GM23338 (cell line): ENCODE measurements around the gene PTS. TPM values are rescaled to one million over a fixed set of nuclear protein-coding genes. Genes with fewer than 3 reads are reported as not detected.
A peak's percentile ranks its signal among the peaks of the same experiment; 100 is the strongest.

ENCODE experiments used
- ATAC-seq: fragments of 200-7000 bp; cut with Tn5 transposase; 3 replicates; pipeline ENCODE4 v1.9.1; 2020
- DNase-seq: peaks from one replicate; pipeline ENCODE4 v3.0.0-alpha.2; 2015; ENCODE audit warnings: low spot score
- H2AFZ ChIP-seq: fragments of 200-600 bp; sonication (generic); 2 replicates; pipeline ENCODE4 v1.8.0; 2016; ENCODE audit warnings: antibody characterized with exemption, mild to moderate bottlenecking, moderate library complexity
- H3F3A ChIP-seq: fragments of 200-600 bp; sonication (generic); replicated peaks from 2 replicates; pipeline ENCODE4 v1.8.0; 2017; ENCODE audit warnings: antibody characterized with exemption, mixed run types, low read depth
- H3K27ac ChIP-seq: fragments of 200-600 bp; sonication (generic); 2 replicates; pipeline ENCODE4 v1.6.1; 2016; ENCODE audit warnings: low read depth
- H3K27me3 ChIP-seq: fragments of 200-600 bp; sonication (generic); 2 replicates; pipeline ENCODE4 v1.8.0; 2016; ENCODE audit warnings: mild to moderate bottlenecking, mixed run types, moderate library complexity; ENCODE audit not compliant: insufficient read depth
- H3K36me3 ChIP-seq: fragments of 200-600 bp; sonication (generic); 2 replicates; pipeline ENCODE4 v1.8.0; 2016; ENCODE audit warnings: mild to moderate bottlenecking; ENCODE audit not compliant: insufficient read depth
- H3K4me1 ChIP-seq: fragments of 200-600 bp; sonication (generic); 2 replicates; pipeline ENCODE4 v1.8.0; 2016; ENCODE audit warnings: mild to moderate bottlenecking, moderate library complexity; ENCODE audit not compliant: insufficient read depth
- H3K4me2 ChIP-seq: fragments of 200-600 bp; sonication (generic); 2 replicates; pipeline ENCODE4 v1.7.1; 2017; ENCODE audit warnings: mixed run types
- H3K4me3 ChIP-seq: fragments of 200-600 bp; sonication (generic); 2 replicates; pipeline ENCODE4 v1.6.1; 2016; ENCODE audit warnings: mixed run types
- H3K79me2 ChIP-seq: fragments of 200-600 bp; sonication (generic); replicated peaks from 2 replicates; pipeline ENCODE4 v1.8.0; 2017; ENCODE audit warnings: mild to moderate bottlenecking; ENCODE audit not compliant: insufficient read depth
- H3K9me2 ChIP-seq: fragments of 200-600 bp; sonication (generic); 2 replicates; pipeline ENCODE4 v1.8.0; 2017; ENCODE audit not compliant: insufficient read depth
- H4K20me1 ChIP-seq: fragments of 200-600 bp; sonication (generic); replicated peaks from 2 replicates; pipeline ENCODE4 v1.8.0; 2017; ENCODE audit warnings: mild to moderate bottlenecking; ENCODE audit not compliant: insufficient read depth
- H3K27ac Mint-ChIP-seq: 2 replicates; pipeline ENCODE4 v1.8.0; 2020; ENCODE audit warnings: inconsistent platforms, mild to moderate bottlenecking, moderate library complexity, mixed read lengths
- H3K27me3 Mint-ChIP-seq: 3 replicates; pipeline ENCODE4 v1.8.0; 2022; ENCODE audit warnings: low read depth, mild to moderate bottlenecking, moderate library complexity, mixed read lengths, inconsistent platforms; ENCODE audit not compliant: insufficient read depth, poor library complexity
- H3K36me3 Mint-ChIP-seq: 3 replicates; pipeline ENCODE4 v1.8.0; 2021; ENCODE audit warnings: low read depth, mild to moderate bottlenecking, inconsistent platforms, moderate library complexity, mixed read lengths
- H3K4me1 Mint-ChIP-seq: 3 replicates; pipeline ENCODE4 v1.8.0; 2020; ENCODE audit warnings: mild to moderate bottlenecking, inconsistent platforms, mixed read lengths
- H3K4me3 Mint-ChIP-seq: 3 replicates; pipeline ENCODE4 v1.8.0; 2021; ENCODE audit warnings: moderate library complexity, mild to moderate bottlenecking, inconsistent platforms, mixed read lengths
- H3K9me3 Mint-ChIP-seq: 3 replicates; pipeline ENCODE4 v1.8.0; 2020; ENCODE audit warnings: moderate library complexity, mild to moderate bottlenecking, inconsistent platforms, mixed read lengths
- CREB1 ChIP-seq: fragments of 250-450 bp; sonication (Bioruptor Pico); IDR thresholded peaks from 2 replicates; pipeline ENCODE4 v1.5.0; 2020; ENCODE audit warnings: low read depth, mild to moderate bottlenecking, moderate library complexity
- CTCF ChIP-seq, 2 experiments: fragments of 200-600 bp in 1 of 2; sonication (generic) in 1 of 2; conservative IDR thresholded peaks; 2 replicates each; pipeline versions ENCODE4 v1.5.1 to v1.6.1; 2016 to 2017; ENCODE audit warnings: antibody characterized with exemption in 2 of 2, low read depth in 2 of 2, mild to moderate bottlenecking in 2 of 2, moderate library complexity in 1 of 2
- ETS1 ChIP-seq: IDR thresholded peaks from 2 replicates; pipeline ENCODE4 v1.6.1; 2016; ENCODE audit warnings: antibody characterized with exemption
- EZH2 ChIP-seq: fragments of 200-600 bp; sonication (generic); IDR thresholded peaks from one replicate; pipeline ENCODE4 v1.8.0; 2017; ENCODE audit warnings: antibody characterized with exemption, mild to moderate bottlenecking, low read depth; ENCODE audit not compliant: unreplicated experiment
- EZH2phosphoT487 ChIP-seq: fragments of 200-600 bp; sonication (generic); IDR thresholded peaks from one replicate; pipeline ENCODE4 v1.8.1; 2018; ENCODE audit warnings: antibody characterized with exemption; ENCODE audit not compliant: unreplicated experiment
- JUNB ChIP-seq: IDR thresholded peaks from one replicate; pipeline ENCODE4 v1.6.1; 2016; ENCODE audit warnings: antibody characterized with exemption; ENCODE audit not compliant: unreplicated experiment
- NANOG ChIP-seq: IDR thresholded peaks from 2 replicates; pipeline ENCODE4 v1.6.1; 2016; ENCODE audit warnings: antibody characterized with exemption, borderline replicate concordance
- POLR2AphosphoS5 ChIP-seq: IDR thresholded peaks from 2 replicates; pipeline ENCODE4 v1.6.1; 2016; ENCODE audit warnings: antibody characterized with exemption, low read depth
- REST ChIP-seq: IDR thresholded peaks from one replicate; pipeline ENCODE4 v1.6.1; 2018; ENCODE audit warnings: antibody characterized with exemption; ENCODE audit not compliant: unreplicated experiment
- STAT1 ChIP-seq: IDR thresholded peaks from one replicate; pipeline ENCODE4 v1.6.1; 2016; ENCODE audit warnings: antibody characterized with exemption; ENCODE audit not compliant: unreplicated experiment
- ZNF114 ChIP-seq: fragments of 250-450 bp; sonication (Bioruptor Pico); IDR thresholded peaks from 2 replicates; pipeline ENCODE4 v1.5.0; 2020; ENCODE audit warnings: mild to moderate bottlenecking, moderate library complexity
- ZNF331 ChIP-seq: fragments of 250-450 bp; sonication (Bioruptor Pico); IDR thresholded peaks from 2 replicates; pipeline ENCODE4 v1.5.0; 2020; ENCODE audit warnings: low read depth, mild to moderate bottlenecking, moderate library complexity
- ZNF462 ChIP-seq: fragments of 250-450 bp; sonication (Bioruptor Pico); IDR thresholded peaks from 2 replicates; pipeline ENCODE4 v1.5.0; 2020; ENCODE audit warnings: mild to moderate bottlenecking, moderate library complexity
- polyA plus RNA-seq: library from polyadenylated mRNA; unstranded; fragments of >200 nt; fragmentation: Nextera tagmentation; extraction: Ambion mirVana; gene quantifications from 2 replicates; pipeline ENCODE4 v1.2.1, GENCODE V29; 2016
- total RNA-seq: library from RNA; depleted of rRNA; stranded (reverse); fragments of >200 nt; shearing (Covaris generic); gene quantifications from 2 replicates; pipeline ENCODE4 v1.2.3, GENCODE V29; 2014

The PTS gene
- total and polyA plus RNA-seq, 2 experiments from 2014 or later: 19.9 to 85.5 TPM

- no peaks in the 10 kb centered on the region; the same call in 1 of the 2 replicates for H3K27me3 ChIP-seq
- H4K20me1 ChIP-seq: peaks cover 5% of the 10 kb centered on the region; the same call in 1 of the 2 replicates
- H3K4me1 ChIP-seq: peaks cover 7% of the 10 kb centered on the region
- peak overlapping the region; percentile 85 for H3K4me3 ChIP-seq
- Mint-ChIP-seq H3K9me3 (no peaks in the 10 kb centered on the region), H3K36me3 (peaks cover 15% of the 10 kb centered on the region; the same call in 2 of the 3 replicates), H3K27ac (peak overlapping the region; percentile 7; the same call in 1 of the 2 replicates), H3K27me3 (peaks cover 9% of the 10 kb centered on the region), H3K4me1 (peaks cover 12% of the 10 kb centered on the region), H3K4me3 (peak overlapping the region; percentile 75)
- TF ChIP-seq ZNF331 (CRISPR knock-in tag) (no peak), EZH2phosphoT487 (no peak), REST (no peak), NANOG (no peak), ETS1 (no peak), CREB1 (no peak), ZNF114 (no peak), STAT1 (no peak), POLR2AphosphoS5 (no peak), ZNF462 (no peak), EZH2 (no peak), CTCF (conservative IDR thresholded peaks at IDR 0.05; ENCODE audit: low read depth in 2 of 2) (no peak), JUNB (no peak)
- H3K27ac ChIP-seq: no peak overlapping the region
- DNase-seq: no peak
- peaks cover 8% of the 10 kb centered on the region; the same call in 1 of the 2 replicates for H3K36me3 ChIP-seq
- no peak overlapping the region for H2AFZ ChIP-seq
- H3F3A ChIP-seq: no peaks in the 10 kb centered on the region
- H3K4me2 ChIP-seq: peak overlapping the region; percentile 95
- peaks cover 35% of the 10 kb centered on the region for H3K79me2 ChIP-seq
- H3K9me2 ChIP-seq: no peaks in the 10 kb centered on the region
- ATAC-seq: no peak
Measured at GRCh38 chr11:112227471-112227870, 1.2 kb downstream of the PTS start.
